A673 (cell line): ENCODE data around the gene NCOA7. TPM values are rescaled to one million over a fixed set of nuclear protein-coding genes. Genes with fewer than 3 reads are reported as not detected.

Experiments used
- BruUV-seq: library from RNA; stranded (reverse); fragments of 400-500 nt; replicated peaks from 2 replicates; lab custom pipeline; 2021; lab: Mats Ljungman, UMichigan
- CTCF ChIA-PET: fragments of 300-600 bp; sonication (Branson Sonifier 250); formaldehyde crosslinking; loops from one replicate; lab custom pipeline; 2022; ENCODE audit warnings: antibody characterized with exemption; lab: Charles Lee
- POLR2A ChIA-PET: fragments of 300-600 bp; sonication (Branson Sonifier 250); formaldehyde crosslinking; loops from one replicate; lab custom pipeline; 2022; ENCODE audit warnings: antibody characterized with exemption; ENCODE audit not compliant: low non-redundant PET; lab: Charles Lee
- DNase-seq: peaks from one replicate; pipeline ENCODE4 v3.0.0-alpha.2; 2015; ENCODE audit warnings: low spot score
- H3K27ac ChIP-seq: fragments of 200-600 bp; sonication (generic); 2 replicates; pipeline ENCODE4 v1.5.1; 2016; ENCODE audit warnings: mixed run types, low read depth, mild to moderate bottlenecking, mixed read lengths, antibody characterized with exemption, low read length; ENCODE audit not compliant: poor library complexity, severe bottlenecking
- H3K27me3 ChIP-seq: fragments of 200-600 bp; sonication (generic); replicated peaks from 2 replicates; pipeline ENCODE4 v1.6.1; 2017; ENCODE audit warnings: mixed run types, low read depth, mild to moderate bottlenecking, mixed read lengths, antibody characterized with exemption, low read length; ENCODE audit not compliant: insufficient read depth, poor library complexity
- H3K36me3 ChIP-seq: fragments of 200-600 bp; sonication (generic); 2 replicates; pipeline ENCODE4 v1.6.1; 2016; ENCODE audit warnings: mixed run types, mild to moderate bottlenecking, mixed read lengths, antibody characterized with exemption, low read length; ENCODE audit not compliant: insufficient read depth, poor library complexity, severe bottlenecking
- H3K4me1 ChIP-seq: fragments of 200-600 bp; sonication (generic); 2 replicates; pipeline ENCODE4 v1.6.1; 2017; ENCODE audit warnings: mixed run types, mild to moderate bottlenecking, mixed read lengths, antibody characterized with exemption, low read length; ENCODE audit not compliant: insufficient read depth, poor library complexity, severe bottlenecking
- H3K4me3 ChIP-seq: fragments of 200-600 bp; sonication (generic); 2 replicates; pipeline ENCODE4 v1.5.1; 2016; ENCODE audit warnings: low read depth, mixed run types, mild to moderate bottlenecking, mixed read lengths, low read length; ENCODE audit not compliant: poor library complexity, severe bottlenecking
- H3K9me3 ChIP-seq: fragments of 200-600 bp; sonication (generic); 2 replicates; pipeline ENCODE4 v1.6.1; 2016; ENCODE audit warnings: mixed run types, low read depth, mild to moderate bottlenecking, mixed read lengths, antibody characterized with exemption, low read length; ENCODE audit not compliant: poor library complexity, severe bottlenecking
- CTCF ChIP-seq: fragments of 300-800, 200-600 bp; sonication (generic); conservative IDR thresholded peaks from 2 replicates; pipeline ENCODE4 v1.5.1; 2017; ENCODE audit warnings: low read depth, mild to moderate bottlenecking, antibody characterized with exemption, low read length, moderate library complexity, mixed read lengths
- EZH2 ChIP-seq: fragments of 200-600 bp; sonication (generic); IDR thresholded peaks from 2 replicates; pipeline ENCODE4 v1.6.1; 2017; ENCODE audit warnings: borderline replicate concordance, low read depth, mild to moderate bottlenecking, mixed read lengths, antibody characterized with exemption, low read length; ENCODE audit not compliant: poor library complexity, severe bottlenecking
- intact Hi-C: fragments of 100-400 bp; cut with micrococcal nuclease; formaldehyde crosslinking; loops from one replicate; pipeline ENCODE4 v1.10.0; 2022; ENCODE audit not compliant: unreplicated experiment
- total RNA-seq: library from RNA; stranded (reverse); gene quantifications from 2 replicates; pipeline ENCODE4 v1.2.3, GENCODE V29; 2021

The NCOA7 gene
- total RNA-seq, 1 experiment from 2014 or later, result 33.5 TPM

GRCh38 chr6:125858427-125859320 is 67.9 kb downstream of the NCOA7 start:
- H3K4me3 ChIP-seq, result no peak overlapping the region
- peak; percentile 74 for DNase-seq
- H3K4me1 ChIP-seq, result no peaks in the 10 kb centered on the region
- H3K27ac ChIP-seq, result no peak overlapping the region
- BruUV-seq, result no TSS peak
- H3K9me3 ChIP-seq, result no peaks in the 10 kb centered on the region
- ChIA-PET CTCF (interaction anchor here (0.6 to 1.4 kb wide), 5 partner anchors 67 to 1637 kb away, joined by 3 to 5 read pairs (median 4); no protein-coding TSS in a partner anchor), POLR2A (no interaction called here)
- intact Hi-C loops, result loop anchor here (1.0 to 5.0 kb wide), 3 partner anchors 68 to 114 kb away; partner anchors contain the start of genes HINT3 and NCOA7
- no peaks in the 10 kb centered on the region for H3K36me3 ChIP-seq
- no peaks in the 10 kb centered on the region for H3K27me3 ChIP-seq
- TF ChIP-seq CTCF (peak; percentile 77), EZH2 (no peak)

GRCh38 chr6:125859727-125860126 is 69.0 kb downstream of the NCOA7 start:
- intact Hi-C loops, result loop anchor here (2.0 to 5.0 kb wide), 2 partner anchors 69 to 113 kb away; partner anchors contain the start of gene NCOA7
- H3K27ac ChIP-seq, result no peak overlapping the region
- H3K9me3 ChIP-seq, result no peaks in the 10 kb centered on the region
- no peaks in the 10 kb centered on the region for H3K27me3 ChIP-seq
- CTCF ChIA-PET, result no interaction called here
- POLR2A ChIA-PET, result no interaction called here
- no peak for TF ChIP-seq EZH2
- no peak for TF ChIP-seq CTCF
- H3K4me3 ChIP-seq, result no peak overlapping the region
- no peaks in the 10 kb centered on the region for H3K4me1 ChIP-seq
- H3K36me3 ChIP-seq, result no peaks in the 10 kb centered on the region
- BruUV-seq, result no TSS peak
- no peak for DNase-seq

- H3K4me1 ChIP-seq, result no peaks in the 10 kb centered on the region
- no peaks in the 10 kb centered on the region for H3K27me3 ChIP-seq
- H3K27ac ChIP-seq, result no peak overlapping the region
- intact Hi-C loops, result no loop called here
- TF ChIP-seq CTCF (no peak), EZH2 (no peak)
- ChIA-PET CTCF (no interaction called here), POLR2A (no interaction called here)
- H3K4me3 ChIP-seq, result no peak overlapping the region
- no peaks in the 10 kb centered on the region for H3K9me3 ChIP-seq
- H3K36me3 ChIP-seq, result no peaks in the 10 kb centered on the region
- no peak for DNase-seq
- no TSS peak for BruUV-seq
These were observed 72.3 kb downstream of the NCOA7 start for GRCh38 chr6:125863023-125863422.
